ENCODE results near the gene GNAS-AS1.

GRCh38 chr20:58778760-58779159, 71.9 kb downstream of the GNAS-AS1 start:
- TF ChIP-seq CTCF (IDR thresholded peaks at IDR 0.05) (no peak), POLR2A (IDR thresholded peaks at IDR 0.05) (no peak)

Measured in thyroid gland (tissue), 4 donors.